SJSA1 (cell line): Measurements from ENCODE around the gene BRMS1. TPM values are rescaled to one million over a fixed set of nuclear protein-coding genes. Genes with fewer than 3 reads are reported as not detected.
"Not testable (repeated sequence)": the region's sequence is repeated elsewhere in the genome, so short reads cannot be mapped to it uniquely, and the experiment has no call there.

ENCODE experiments used
- DNase-seq, 2 experiments: peaks; one replicate each; pipeline ENCODE4 v3.0.0-alpha.2; 2015 to 2020; ENCODE audit warnings: low spot score in 2 of 2, low read depth in 1 of 2
- H3K27ac ChIP-seq: fragments of 250-450 bp; sonication (Bioruptor Pico); 2 replicates; pipeline ENCODE4 v1.5.1; 2020; ENCODE audit warnings: mild to moderate bottlenecking, moderate library complexity
- H3K27me3 ChIP-seq: fragments of 250-450 bp; sonication (Bioruptor Pico); replicated peaks from 2 replicates; pipeline ENCODE4 v1.5.1; 2020; ENCODE audit warnings: mild to moderate bottlenecking, moderate library complexity
- H3K36me3 ChIP-seq: fragments of 250-450 bp; sonication (Bioruptor Pico); 2 replicates; pipeline ENCODE4 v1.5.1; 2020; ENCODE audit warnings: mild to moderate bottlenecking
- H3K4me1 ChIP-seq: fragments of 250-450 bp; sonication (Bioruptor Pico); replicated peaks from 2 replicates; pipeline ENCODE4 v1.6.1; 2021; ENCODE audit warnings: mild to moderate bottlenecking
- H3K4me3 ChIP-seq: fragments of 250-450 bp; sonication (Bioruptor Pico); 2 replicates; pipeline ENCODE4 v1.5.1; 2020; ENCODE audit warnings: mild to moderate bottlenecking
- H3K9me3 ChIP-seq: fragments of 250-450 bp; sonication (Bioruptor Pico); replicated peaks from 2 replicates; pipeline ENCODE4 v1.5.1; 2020; ENCODE audit warnings: mild to moderate bottlenecking
- total RNA-seq: library from RNA; depleted of rRNA; stranded (reverse); fragments of >200 nt; shearing (Covaris generic); gene quantifications from 2 replicates; pipeline ENCODE4 v1.2.3, GENCODE V29; 2014

The BRMS1 gene
- total RNA-seq, 1 experiment from 2014 or later, result 189 TPM

DNA sequence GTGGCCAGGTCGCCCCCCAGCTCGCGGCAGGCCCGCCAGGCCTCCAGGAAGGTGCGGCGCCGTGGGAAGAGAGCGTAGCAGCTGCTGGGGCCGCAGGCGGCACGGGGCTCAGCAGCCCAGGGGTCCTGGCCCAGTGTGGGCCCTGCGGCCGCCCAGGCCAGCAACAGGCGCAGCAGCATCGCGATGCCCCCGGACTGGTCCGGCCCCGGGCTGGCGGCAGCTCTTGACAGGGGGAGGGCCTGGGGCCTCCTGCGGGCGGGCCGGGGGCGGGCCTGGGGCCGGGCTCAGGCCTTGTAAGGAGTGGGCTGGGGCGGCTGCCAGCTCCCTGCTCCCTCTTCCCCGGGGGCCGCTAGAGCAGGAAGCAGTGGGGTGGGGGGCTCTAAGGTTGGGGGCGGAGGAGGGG, 28.1 kb downstream of the BRMS1 start, which contains the start of gene CD248:
TSS of gene CD248 (minus strand) at position 196 of the 403 bp plus-strand sequence. CDS start at position 179, 17 bp downstream.
- Histone ChIP-seq H3K27me3 (no peaks in the 10 kb centered on the region), H3K27ac (peak within 1 kb of the TSS; percentile 94), H3K36me3 (peaks cover 45% of the 10 kb centered on the region), H3K9me3 (peaks cover 6% of the 10 kb centered on the region; the same call in 1 of the 2 replicates), H3K4me3 (peak within 1 kb of the TSS; percentile 73), H3K4me1 (peaks cover 69% of the 10 kb centered on the region)
- peak; percentile 93 to 96 for DNase-seq

DNA sequence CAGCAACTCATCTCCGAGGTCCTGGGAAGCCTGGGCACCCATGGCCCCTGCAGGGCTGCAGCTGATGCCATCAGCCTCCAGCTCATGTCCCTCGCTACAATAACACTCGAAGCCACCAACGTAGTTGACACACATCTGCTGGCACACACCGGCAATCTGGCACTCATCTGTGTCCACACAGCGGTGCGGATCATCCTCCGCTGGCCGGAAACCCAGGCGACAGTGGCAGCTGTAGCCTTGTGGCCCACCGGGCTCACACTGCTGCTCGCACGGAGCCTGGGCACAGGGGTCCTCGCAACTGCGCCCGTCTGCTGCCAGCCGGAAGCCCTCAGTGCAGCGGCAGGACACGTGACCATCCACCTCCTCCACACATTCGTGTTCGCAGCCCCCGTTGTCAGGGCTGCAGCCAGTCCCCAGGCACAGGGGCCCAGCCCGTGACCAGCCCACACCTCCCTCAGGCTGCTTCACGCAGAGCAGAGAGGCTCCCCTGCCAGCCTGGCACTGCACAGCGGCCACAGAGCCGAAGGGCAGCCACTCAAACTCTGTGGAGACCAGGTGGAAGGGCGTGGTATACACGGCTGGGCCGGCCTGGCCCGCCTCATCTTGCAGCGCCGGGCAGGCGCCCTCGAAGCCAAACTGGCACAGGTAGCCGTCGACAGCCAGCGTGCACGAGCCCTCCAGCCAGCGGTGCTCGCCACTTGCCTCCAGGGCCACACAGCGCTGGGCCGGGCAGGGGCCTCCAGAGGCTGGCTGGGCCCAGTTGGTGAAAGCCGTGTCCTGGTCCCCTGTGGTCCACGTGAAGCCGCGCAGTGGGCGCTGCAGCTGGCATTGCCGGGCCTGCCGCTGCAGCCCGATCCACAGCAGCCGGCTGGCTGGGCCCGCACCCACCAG, 28.7 kb downstream of the BRMS1 start:
- H3K27ac ChIP-seq, result peak overlapping the region; percentile 94
- H3K4me1 ChIP-seq, result peaks cover 73% of the 10 kb centered on the region
- no peaks in the 10 kb centered on the region for H3K27me3 ChIP-seq
- peak overlapping the region; percentile 73 for H3K4me3 ChIP-seq
- H3K9me3 ChIP-seq, result peaks cover 6% of the 10 kb centered on the region; the same call in 1 of the 2 replicates
- peak; percentile 71 to 82 for DNase-seq
- peaks cover 50% of the 10 kb centered on the region for H3K36me3 ChIP-seq

DNA sequence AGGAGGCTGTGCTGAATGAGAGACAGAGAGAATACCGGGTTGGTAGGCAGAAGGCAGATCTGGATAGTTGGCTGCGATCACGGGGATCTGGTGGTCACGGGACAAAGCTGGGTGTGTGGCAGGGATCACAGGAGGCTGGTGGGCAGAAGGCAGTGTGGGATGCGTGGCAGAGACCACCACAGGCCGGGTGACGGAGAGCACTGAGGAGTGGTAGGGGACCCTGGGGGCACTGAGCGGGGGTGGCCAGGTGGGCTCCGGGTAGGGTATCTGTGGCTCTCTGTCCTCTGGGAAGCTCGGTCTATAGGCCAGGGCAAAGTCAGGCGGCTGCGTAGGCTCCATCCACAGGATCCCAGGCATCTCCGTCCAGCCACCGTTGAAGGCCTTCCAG, 29.4 kb downstream of the BRMS1 start:
- Histone ChIP-seq H3K36me3 (peaks cover 52% of the 10 kb centered on the region), H3K4me3 (peak overlapping the region; percentile 73), H3K27ac (peak overlapping the region; percentile 94), H3K4me1 (peaks cover 73% of the 10 kb centered on the region), H3K27me3 (no peaks in the 10 kb centered on the region), H3K9me3 (peaks cover 6% of the 10 kb centered on the region; the same call in 1 of the 2 replicates)
- DNase-seq, result peak in 1 of 2 experiments; percentile 48

DNA sequence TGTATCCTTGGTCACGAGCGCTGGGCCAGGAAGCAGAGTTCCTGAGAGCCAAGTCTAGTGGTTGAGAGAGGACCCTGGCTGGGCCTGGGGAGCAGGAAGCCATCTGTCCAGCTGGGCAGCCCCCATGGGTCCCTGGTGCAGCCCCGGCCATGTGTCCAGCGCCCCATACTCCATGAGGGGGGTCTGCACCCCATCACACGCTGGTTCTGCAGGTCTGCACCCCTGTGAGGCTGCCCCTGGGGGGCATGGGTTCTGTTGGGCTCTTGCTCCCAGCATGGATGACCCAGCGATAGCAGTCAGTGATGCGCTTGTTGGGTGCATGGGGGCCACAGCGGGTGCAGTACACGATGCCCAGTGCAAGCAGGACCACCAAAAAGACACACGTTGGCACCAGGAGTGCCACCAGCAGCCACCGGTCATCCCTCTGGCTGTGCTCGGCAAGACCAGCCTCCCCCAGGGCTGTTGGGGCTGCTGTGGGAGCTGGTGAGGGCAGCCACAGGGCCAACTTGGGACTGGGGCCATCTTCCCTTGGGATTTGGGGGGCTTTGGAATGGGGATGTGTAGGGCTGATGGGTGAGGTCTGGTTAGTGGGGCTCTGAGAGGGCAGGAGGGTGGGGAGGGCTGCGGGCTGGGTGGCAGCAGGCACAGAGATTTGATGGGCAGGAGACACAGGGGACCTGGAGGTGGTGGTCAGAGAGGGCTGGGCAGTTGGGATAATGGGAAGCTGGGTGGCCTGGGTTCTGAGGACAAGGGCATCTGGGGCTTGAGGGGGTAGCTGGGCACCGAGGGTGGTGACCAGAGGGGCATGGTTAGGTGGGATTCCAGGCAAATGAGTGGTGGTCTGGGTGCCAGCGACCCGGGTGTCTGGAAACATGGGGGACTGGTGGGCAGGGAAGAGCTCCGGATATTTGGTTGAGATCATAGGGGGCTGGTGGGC, 30.1 kb downstream of the BRMS1 start:
- Histone ChIP-seq H3K4me3 (peak overlapping the region; percentile 73), H3K36me3 (peaks cover 54% of the 10 kb centered on the region), H3K9me3 (peaks cover 6% of the 10 kb centered on the region; the same call in 1 of the 2 replicates), H3K27ac (peak overlapping the region; percentile 94), H3K4me1 (peaks cover 73% of the 10 kb centered on the region), H3K27me3 (no peaks in the 10 kb centered on the region)
- peak; percentile 50 to 62 for DNase-seq

DNA sequence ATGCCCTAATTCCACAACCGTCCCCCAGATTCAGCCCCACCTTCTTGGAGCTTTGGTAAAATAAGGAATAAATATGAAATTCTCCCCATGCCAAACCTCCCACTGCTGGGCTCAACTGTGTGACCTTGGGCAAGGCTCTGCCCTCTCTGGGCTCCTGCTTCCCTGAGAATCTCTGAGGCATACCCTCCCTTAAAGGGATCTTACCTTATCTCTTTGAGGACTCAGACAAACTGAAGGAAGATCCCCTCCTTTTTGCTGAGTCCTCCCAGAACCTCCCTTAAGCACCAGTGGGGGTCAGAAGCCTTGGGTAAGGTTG, 30.8 kb downstream of the BRMS1 start:
- Histone ChIP-seq H3K27me3 (no peaks in the 10 kb centered on the region), H3K4me1 (peaks cover 70% of the 10 kb centered on the region), H3K27ac (peak overlapping the region; percentile 75), H3K4me3 (peak overlapping the region; percentile 73), H3K36me3 (peaks cover 54% of the 10 kb centered on the region), H3K9me3 (peaks cover 6% of the 10 kb centered on the region; the same call in 1 of the 2 replicates)
- no peak for DNase-seq

DNA sequence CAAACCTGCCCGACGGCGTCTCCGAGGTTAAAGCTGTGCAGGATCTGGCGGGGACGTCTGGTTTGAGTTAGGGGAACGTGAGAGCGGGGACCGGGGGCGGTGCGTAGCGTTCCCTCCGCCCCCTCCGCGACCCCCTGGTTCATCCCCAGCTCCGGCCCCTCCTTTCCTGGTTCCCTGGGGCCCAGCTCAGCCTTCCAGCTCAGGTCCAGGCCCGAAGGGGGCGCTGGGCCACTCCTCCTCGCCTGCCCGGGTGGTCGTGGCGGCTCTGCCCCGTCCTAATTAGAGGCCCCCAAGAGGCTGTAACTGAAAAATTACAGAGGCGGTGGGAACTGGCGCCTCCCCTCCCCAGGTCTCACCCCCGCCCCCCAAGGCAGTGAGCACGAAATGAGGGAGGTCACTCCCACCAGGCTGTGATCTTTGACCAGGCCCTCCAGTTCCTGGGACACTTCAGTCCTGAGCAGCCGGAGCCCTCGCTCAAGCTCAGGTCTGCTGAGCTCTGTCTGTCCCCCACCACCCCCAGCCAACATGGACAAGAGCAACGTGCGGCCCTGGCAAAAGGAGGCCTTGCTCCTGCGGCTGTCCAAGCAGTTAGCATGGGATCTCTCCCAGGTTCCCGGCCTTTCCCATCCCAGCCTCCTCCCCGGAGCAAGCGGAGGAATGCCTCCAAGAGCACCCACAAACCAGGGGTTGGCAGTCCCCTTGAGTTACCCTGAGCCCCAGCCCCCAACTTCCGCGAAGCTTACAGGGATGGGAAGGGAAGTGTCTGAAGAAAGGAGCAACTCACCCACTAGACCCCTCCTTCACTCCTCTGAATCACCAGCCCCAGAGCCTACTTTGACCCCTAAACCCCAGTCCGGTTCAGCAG, 31.4 kb downstream of the BRMS1 start:
- Histone ChIP-seq H3K4me3 (peak overlapping the region; percentile 73), H3K36me3 (peaks cover 54% of the 10 kb centered on the region), H3K27me3 (no peaks in the 10 kb centered on the region), H3K9me3 (peaks cover 6% of the 10 kb centered on the region; the same call in 1 of the 2 replicates), H3K4me1 (peaks cover 64% of the 10 kb centered on the region), H3K27ac (peak overlapping the region; percentile 75)
- peak in 1 of 2 experiments; percentile 94 for DNase-seq

DNA sequence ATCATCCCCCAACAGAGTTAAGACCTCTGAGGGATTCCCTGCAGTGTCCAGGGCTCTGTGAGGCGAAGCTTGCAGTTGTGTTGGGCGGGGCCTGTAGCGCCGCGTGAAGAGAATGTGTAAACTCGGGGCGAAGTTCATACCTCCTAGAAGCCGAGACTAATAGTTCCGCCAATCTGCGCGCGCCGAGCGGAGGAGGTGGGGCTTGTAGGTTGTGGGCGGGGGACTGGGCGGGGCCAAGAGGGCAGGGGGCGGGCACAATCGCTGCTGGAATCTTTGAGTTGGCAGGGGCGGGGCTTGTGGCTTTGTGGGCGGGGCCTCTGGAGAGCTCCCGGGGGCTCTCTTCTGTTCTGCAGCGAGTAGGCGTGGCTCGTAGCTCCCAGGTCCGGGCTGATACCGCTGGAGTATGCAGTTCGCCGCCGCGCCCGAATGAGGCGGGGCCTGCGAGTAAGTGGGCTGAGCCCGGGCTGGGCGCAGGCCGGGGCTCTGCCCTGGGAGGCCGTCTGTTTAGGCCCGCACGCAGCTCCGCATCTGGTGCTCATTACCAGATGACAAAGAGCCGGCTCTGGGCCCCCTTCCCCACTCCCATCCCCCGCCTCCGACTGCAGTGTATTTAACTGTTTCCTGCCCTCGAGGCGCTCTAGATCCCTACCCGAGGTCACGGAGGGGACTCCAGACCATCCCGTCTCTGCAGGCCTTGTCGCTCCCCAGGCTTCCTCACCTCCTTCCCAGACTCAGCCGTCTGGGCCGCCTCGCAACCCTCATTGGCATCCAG, 32.2 kb downstream of the BRMS1 start:
- Histone ChIP-seq H3K4me1 (peaks cover 56% of the 10 kb centered on the region), H3K4me3 (peak overlapping the region; percentile 73), H3K27ac (peak overlapping the region; percentile 75), H3K9me3 (peaks cover 6% of the 10 kb centered on the region; the same call in 1 of the 2 replicates), H3K27me3 (no peaks in the 10 kb centered on the region), H3K36me3 (peaks cover 54% of the 10 kb centered on the region)
- peak; percentile 100 for DNase-seq

DNA sequence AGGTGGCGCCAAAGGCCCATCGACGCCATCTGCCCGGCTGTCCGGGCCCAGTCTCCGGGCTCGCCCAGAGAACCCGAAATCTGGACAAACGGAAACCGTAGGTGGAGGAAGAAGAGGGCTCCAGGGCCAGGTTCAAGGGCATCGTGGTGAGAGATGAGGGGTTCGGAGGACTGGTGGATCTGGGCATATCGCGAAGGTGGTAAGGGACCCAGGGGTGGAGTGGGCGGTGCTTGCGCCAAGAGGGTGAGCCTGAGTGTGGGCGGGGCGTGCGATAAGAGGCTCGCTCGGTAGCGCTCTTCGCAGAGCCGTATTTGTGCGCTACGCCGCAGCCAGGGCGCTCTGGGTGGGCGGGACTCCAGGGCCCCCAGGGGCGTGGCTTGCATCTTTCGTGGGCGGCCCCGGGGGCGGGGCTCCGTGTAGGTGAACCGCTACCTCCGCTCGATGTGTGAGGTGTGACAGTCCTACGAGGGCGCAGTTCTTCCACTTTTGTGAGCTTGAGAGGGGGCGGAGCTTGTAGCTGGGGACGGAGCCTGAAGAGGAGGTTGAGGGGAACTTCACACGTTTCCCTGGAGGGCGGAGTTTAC, 32.8 kb downstream of the BRMS1 start:
- peaks cover 6% of the 10 kb centered on the region; the same call in 1 of the 2 replicates for H3K9me3 ChIP-seq
- DNase-seq, result peak in 1 of 2 experiments; percentile 98
- H3K36me3 ChIP-seq, result peaks cover 54% of the 10 kb centered on the region
- peak overlapping the region; percentile 24 for H3K4me3 ChIP-seq
- peaks cover 49% of the 10 kb centered on the region for H3K4me1 ChIP-seq
- H3K27ac ChIP-seq, result peak overlapping the region; percentile 8
- no peaks in the 10 kb centered on the region for H3K27me3 ChIP-seq

DNA sequence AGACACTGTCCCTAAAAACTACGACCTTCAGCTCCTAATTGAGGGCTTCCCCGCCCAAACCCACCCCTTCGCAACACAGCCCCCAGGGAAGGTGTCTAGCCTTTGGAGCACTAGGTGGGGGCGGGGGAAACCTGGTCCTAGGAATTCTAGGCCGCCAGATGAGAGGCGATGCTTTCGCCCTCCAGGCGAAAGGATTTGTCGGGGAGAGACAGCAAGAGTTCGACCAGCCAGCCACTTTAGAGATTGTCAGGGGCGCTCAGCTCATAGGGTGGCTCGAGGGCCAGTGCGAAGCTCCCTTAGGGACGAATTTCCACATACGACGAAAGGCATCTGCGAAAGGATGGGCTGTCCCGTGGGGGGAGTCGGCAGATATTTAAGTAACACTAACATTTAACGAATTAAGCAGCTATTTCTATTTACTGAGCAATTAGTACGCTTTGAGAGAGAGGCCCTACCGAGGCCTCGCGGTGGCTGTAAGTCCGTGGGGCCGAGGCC, 33.4 kb downstream of the BRMS1 start:
- H3K36me3 ChIP-seq, result peaks cover 51% of the 10 kb centered on the region
- H3K27me3 ChIP-seq, result no peaks in the 10 kb centered on the region
- H3K9me3 ChIP-seq, result peaks cover 4% of the 10 kb centered on the region; the same call in 1 of the 2 replicates
- H3K4me3 ChIP-seq, result peak overlapping the region; percentile 24
- H3K27ac ChIP-seq, result no peak overlapping the region; the same call in 1 of the 2 replicates
- H3K4me1 ChIP-seq, result peaks cover 45% of the 10 kb centered on the region
- DNase-seq, result no peak

DNA sequence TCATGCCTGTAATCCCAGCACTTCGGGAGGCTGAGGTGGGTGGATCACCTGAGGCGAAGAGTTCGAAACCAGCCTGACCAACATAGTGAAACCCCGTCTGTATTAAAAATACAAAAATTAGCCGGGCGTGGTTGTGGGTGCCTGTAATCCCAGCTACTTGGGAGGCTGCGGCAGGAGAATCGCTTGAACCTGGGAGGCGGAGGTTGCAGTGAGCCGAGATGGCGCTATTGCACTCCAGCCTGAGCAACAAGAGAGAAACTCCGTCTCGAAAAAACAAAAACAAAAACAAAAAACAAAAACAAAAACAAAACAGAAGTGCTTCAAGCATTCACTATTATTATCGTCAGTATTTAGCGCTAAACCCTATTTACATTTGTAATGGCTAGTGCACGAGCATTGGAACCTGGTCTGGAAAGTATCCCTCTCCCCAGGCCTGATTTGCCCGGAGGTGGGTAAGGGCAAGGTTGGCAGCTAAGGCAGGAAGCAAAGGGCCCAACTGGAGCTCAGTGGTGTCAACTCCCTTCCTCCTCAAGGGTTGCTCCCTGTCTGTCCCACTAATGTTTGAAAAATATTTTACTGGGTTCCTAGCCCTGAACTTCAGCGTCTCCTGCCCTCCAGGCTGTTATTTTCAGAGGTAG, 34.0 kb downstream of the BRMS1 start:
- not testable (repeated sequence) for H3K27ac ChIP-seq, H3K4me3 ChIP-seq, H3K9me3 ChIP-seq, DNase-seq, H3K27me3 ChIP-seq
- Histone ChIP-seq H3K36me3 (peaks cover 45% of the 10 kb centered on the region), H3K4me1 (peaks cover 39% of the 10 kb centered on the region)

DNA sequence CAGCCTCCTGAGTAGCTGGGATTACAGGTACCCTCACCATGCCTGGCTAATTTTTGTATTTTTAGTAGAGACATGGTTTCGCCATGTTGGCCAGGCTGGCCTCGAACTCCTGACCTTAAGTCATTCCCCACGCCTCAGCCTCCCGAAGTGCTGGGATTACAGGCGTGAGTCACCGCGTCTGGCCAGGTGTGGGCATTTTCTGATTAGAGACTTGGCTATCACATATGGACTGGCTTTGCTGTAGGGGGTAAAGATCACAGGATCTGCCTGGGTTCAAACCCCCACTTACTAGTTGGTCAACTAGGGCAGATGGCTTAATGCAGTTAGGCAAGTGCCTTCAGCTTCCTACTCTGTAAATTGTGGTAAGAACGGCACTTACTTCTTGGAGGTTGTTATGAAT, 34.6 kb downstream of the BRMS1 start:
- Histone ChIP-seq H3K27me3 (no peaks in the 10 kb centered on the region), H3K36me3 (peaks cover 39% of the 10 kb centered on the region), H3K27ac (no peak overlapping the region), H3K4me3 (no peak overlapping the region), H3K9me3 (no peaks in the 10 kb centered on the region), H3K4me1 (peaks cover 33% of the 10 kb centered on the region)
- DNase-seq, result no peak
